ENCODE data around the gene ERBB4.

DNA sequence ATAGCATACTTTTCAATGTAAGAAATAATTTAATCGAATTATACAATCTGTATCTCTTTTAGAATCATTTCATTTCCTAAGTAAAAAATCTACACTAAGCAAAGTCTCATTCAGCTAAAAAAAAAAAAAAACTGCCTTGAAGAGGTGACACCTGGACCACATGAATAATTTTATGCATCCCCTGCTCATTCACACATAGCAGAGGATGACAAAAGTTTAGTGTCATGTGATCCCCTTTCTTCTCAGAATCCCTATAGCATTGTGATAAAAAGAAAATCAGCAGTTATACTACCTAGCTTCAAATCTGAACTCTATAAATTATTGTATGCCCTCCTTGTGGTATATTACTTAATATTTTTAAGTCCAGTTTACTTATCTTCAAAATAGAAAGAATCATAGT lies 603.8 kb downstream of the ERBB4 start:
- TF ChIP-seq, protein P1, sequence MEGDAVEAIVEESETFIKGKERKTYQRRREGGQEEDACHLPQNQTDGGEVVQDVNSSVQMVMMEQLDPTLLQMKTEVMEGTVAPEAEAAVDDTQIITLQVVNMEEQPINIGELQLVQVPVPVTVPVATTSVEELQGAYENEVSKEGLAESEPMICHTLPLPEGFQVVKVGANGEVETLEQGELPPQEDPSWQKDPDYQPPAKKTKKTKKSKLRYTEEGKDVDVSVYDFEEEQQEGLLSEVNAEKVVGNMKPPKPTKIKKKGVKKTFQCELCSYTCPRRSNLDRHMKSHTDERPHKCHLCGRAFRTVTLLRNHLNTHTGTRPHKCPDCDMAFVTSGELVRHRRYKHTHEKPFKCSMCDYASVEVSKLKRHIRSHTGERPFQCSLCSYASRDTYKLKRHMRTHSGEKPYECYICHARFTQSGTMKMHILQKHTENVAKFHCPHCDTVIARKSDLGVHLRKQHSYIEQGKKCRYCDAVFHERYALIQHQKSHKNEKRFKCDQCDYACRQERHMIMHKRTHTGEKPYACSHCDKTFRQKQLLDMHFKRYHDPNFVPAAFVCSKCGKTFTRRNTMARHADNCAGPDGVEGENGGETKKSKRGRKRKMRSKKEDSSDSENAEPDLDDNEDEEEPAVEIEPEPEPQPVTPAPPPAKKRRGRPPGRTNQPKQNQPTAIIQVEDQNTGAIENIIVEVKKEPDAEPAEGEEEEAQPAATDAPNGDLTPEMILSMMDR (IDR thresholded peaks at IDR 0.05): no peak
- TF ChIP-seq POLR2A (IDR thresholded peaks at IDR 0.05): no peak

Measured in prostate gland (tissue), 2 donors.